Measurements from ENCODE around the gene USP17L5.
"Not testable (repeated sequence)": the region's sequence is repeated elsewhere in the genome, so short reads cannot be mapped to it uniquely, and the experiment has no call there.

The USP17L5 gene

GRCh38 chr4:9339103-9339502 lies at the start of gene USP17L5:
Gene USP17L5, plus strand, starts transcription at chr4:9339403. Its CDS starts 0 bp downstream, at chr4:9339403.
- DNase-seq (ENCODE audit: low read depth in 3 of 3): not testable (repeated sequence)

- not testable (repeated sequence) for DNase-seq (ENCODE audit: low read depth in 3 of 3)
Observed at GRCh38 chr4:9324191-9324590, 15.0 kb upstream of the USP17L5 start.

- not testable (repeated sequence) for DNase-seq (ENCODE audit: low read depth in 3 of 3)
Observed at GRCh38 chr4:9324865-9325264, 14.3 kb upstream of the USP17L5 start, which contains the start of gene USP17L24. Gene USP17L24, plus strand, starts transcription at chr4:9325165. Its CDS starts 0 bp downstream, at chr4:9325165.

GRCh38 chr4:9329611-9330010 lies 9.6 kb upstream of the USP17L5 start, which contains the start of gene USP17L25:
Gene USP17L25, plus strand, starts transcription at chr4:9329911. Its CDS starts 0 bp downstream, at chr4:9329911.
- DNase-seq (ENCODE audit: low read depth in 3 of 3): not testable (repeated sequence)

GRCh38 chr4:9334358-9334757 lies 4.8 kb upstream of the USP17L5 start, which contains the start of gene USP17L26:
Gene USP17L26, plus strand, starts transcription at chr4:9334658. Its CDS starts 0 bp downstream, at chr4:9334658.
- not testable (repeated sequence) for DNase-seq (ENCODE audit: low read depth in 3 of 3)

GRCh38 chr4:9343848-9344247 lies 4.6 kb downstream of the USP17L5 start, which contains the start of gene USP17L27:
Gene USP17L27, plus strand, starts transcription at chr4:9344148. Its CDS starts 0 bp downstream, at chr4:9344148.
- not testable (repeated sequence) for DNase-seq (ENCODE audit: low read depth in 3 of 3)

- not testable (repeated sequence) for DNase-seq (ENCODE audit: low read depth in 3 of 3)
Observed at GRCh38 chr4:9348593-9348992, 9.4 kb downstream of the USP17L5 start, which contains the start of gene USP17L28. Gene USP17L28, plus strand, starts transcription at chr4:9348893. Its CDS starts 0 bp downstream, at chr4:9348893.

- DNase-seq (ENCODE audit: low read depth in 3 of 3): not testable (repeated sequence)
Observed at GRCh38 chr4:9350866-9351265, 11.7 kb downstream of the USP17L5 start.

- not testable (repeated sequence) for DNase-seq (ENCODE audit: low read depth in 3 of 3)
Observed at GRCh38 chr4:9353338-9353737, 14.1 kb downstream of the USP17L5 start, which contains the start of gene USP17L29. Gene USP17L29, plus strand, starts transcription at chr4:9353638. Its CDS starts 0 bp downstream, at chr4:9353638.

GRCh38 chr4:9362829-9363228 lies 23.6 kb downstream of the USP17L5 start, which contains the start of gene USP17L30:
Gene USP17L30, plus strand, starts transcription at chr4:9363129. Its CDS starts 0 bp downstream, at chr4:9363129.
- not testable (repeated sequence) for DNase-seq (ENCODE audit: low read depth in 3 of 3)

- not testable (repeated sequence) for DNase-seq (ENCODE audit: low read depth in 3 of 3)
Observed at GRCh38 chr4:9379881-9380280, 40.7 kb downstream of the USP17L5 start.

GRCh38 chr4:9381012-9381534 lies 41.9 kb downstream of the USP17L5 start:
- DNase-seq (ENCODE audit: low read depth in 3 of 3): peak; percentile 5 to 34 (median 24)

- DNase-seq (ENCODE audit: low read depth in 3 of 3): no peak
Observed at GRCh38 chr4:9384126-9384525, 44.9 kb downstream of the USP17L5 start.

- DNase-seq (ENCODE audit: low read depth in 3 of 3): not testable (repeated sequence)
Observed at GRCh38 chr4:9389001-9389400, 49.8 kb downstream of the USP17L5 start.

All from stimulated activated CD4-positive, alpha-beta T cell treated with anti-CD3 and anti-CD28 coated beads, TNF-alpha, amount 100 ng/mL, for 48 hours (primary cell).